KMS-11 (cell line): ENCODE measurements around the gene CCNDBP1.

Experiments
- H2AFZ ChIP-seq: fragments of 200-600 bp; sonication (generic); 2 replicates; pipeline ENCODE4 v1.6.1; 2016; ENCODE audit warnings: antibody characterized with exemption, mixed run types, low read depth
- H3K27ac ChIP-seq: fragments of 200-600 bp; sonication (generic); 2 replicates; pipeline ENCODE4 v1.6.1; 2016; ENCODE audit warnings: mild to moderate bottlenecking, mixed run types
- H3K27me3 ChIP-seq: fragments of 200-600 bp; sonication (generic); 2 replicates; pipeline ENCODE4 v1.6.1; 2017; ENCODE audit warnings: mild to moderate bottlenecking, low read depth, mixed run types, moderate library complexity; ENCODE audit not compliant: insufficient read depth
- H3K36me3 ChIP-seq: fragments of 200-600 bp; sonication (generic); 2 replicates; pipeline ENCODE4 v1.6.1; 2017; ENCODE audit warnings: mild to moderate bottlenecking, mixed run types; ENCODE audit not compliant: insufficient read depth
- H3K4me1 ChIP-seq: fragments of 200-600 bp; sonication (generic); 2 replicates; pipeline ENCODE4 v1.6.1; 2016; ENCODE audit warnings: mild to moderate bottlenecking, low read depth, mixed run types; ENCODE audit not compliant: poor library complexity, severe bottlenecking
- H3K4me2 ChIP-seq: fragments of 200-600 bp; sonication (generic); 2 replicates; pipeline ENCODE4 v1.7.0; 2016; ENCODE audit warnings: mild to moderate bottlenecking, mixed run types
- H3K4me3 ChIP-seq: fragments of 200-600 bp; sonication (generic); IDR thresholded peaks from 2 replicates; pipeline ENCODE4 v1.6.1; 2017; ENCODE audit warnings: low read depth, low read length, mixed read lengths; ENCODE audit not compliant: insufficient read depth
- H3K79me2 ChIP-seq: fragments of 200-600 bp; sonication (generic); 2 replicates; pipeline ENCODE4 v1.6.1; 2016; ENCODE audit warnings: low read depth, mixed run types; ENCODE audit not compliant: insufficient read depth
- H3K9ac ChIP-seq: fragments of 200-600 bp; sonication (generic); 2 replicates; pipeline ENCODE4 v1.6.1; 2016; ENCODE audit warnings: mild to moderate bottlenecking, mixed run types
- H4K20me1 ChIP-seq: fragments of 200-600 bp; sonication (generic); 2 replicates; pipeline ENCODE4 v1.6.1; 2016; ENCODE audit warnings: mild to moderate bottlenecking, mixed run types; ENCODE audit not compliant: insufficient read depth
- CTCF ChIP-seq: fragments of 200-600 bp; sonication (generic); conservative IDR thresholded peaks from 2 replicates; pipeline ENCODE4 v1.6.1; 2017; ENCODE audit warnings: low read depth, mild to moderate bottlenecking, antibody characterized with exemption, low read length, moderate library complexity, mixed read lengths

CCNDBP1 gene

GRCh38 chr15:43243020-43243645 lies 57.9 kb downstream of the CCNDBP1 start:
- Histone ChIP-seq H3K4me3 (no peak overlapping the region), H3K27me3 (no peaks in the 10 kb centered on the region), H2AFZ (no peak overlapping the region), H3K36me3 (no peaks in the 10 kb centered on the region), H3K79me2 (no peaks in the 10 kb centered on the region), H3K4me2 (no peak overlapping the region), H3K4me1 (no peaks in the 10 kb centered on the region), H3K27ac (no peak overlapping the region), H4K20me1 (no peaks in the 10 kb centered on the region), H3K9ac (no peak overlapping the region)
- TF ChIP-seq CTCF: no peak

- peaks cover 2% of the 10 kb centered on the region for H3K4me1 ChIP-seq
- H3K4me3 ChIP-seq: no peak overlapping the region
- no peak overlapping the region for H3K4me2 ChIP-seq
- TF ChIP-seq CTCF: no peak
- H3K27me3 ChIP-seq: no peaks in the 10 kb centered on the region
- no peak overlapping the region for H3K9ac ChIP-seq
- H3K79me2 ChIP-seq: no peaks in the 10 kb centered on the region
- H3K36me3 ChIP-seq: no peaks in the 10 kb centered on the region
- no peak overlapping the region for H2AFZ ChIP-seq
- no peak overlapping the region for H3K27ac ChIP-seq
- no peaks in the 10 kb centered on the region for H4K20me1 ChIP-seq
These were observed 58.9 kb downstream of the CCNDBP1 start for GRCh38 chr15:43244092-43244491.

- H3K4me2 ChIP-seq: no peak overlapping the region
- no peak overlapping the region for H2AFZ ChIP-seq
- H3K79me2 ChIP-seq: no peaks in the 10 kb centered on the region
- H3K9ac ChIP-seq: no peak overlapping the region
- no peak for TF ChIP-seq CTCF
- H3K4me3 ChIP-seq: no peak overlapping the region
- H3K4me1 ChIP-seq: peaks cover 14% of the 10 kb centered on the region
- no peaks in the 10 kb centered on the region for H4K20me1 ChIP-seq
- no peak overlapping the region for H3K27ac ChIP-seq
- H3K27me3 ChIP-seq: no peaks in the 10 kb centered on the region
- no peaks in the 10 kb centered on the region for H3K36me3 ChIP-seq
These were observed 61.1 kb downstream of the CCNDBP1 start for GRCh38 chr15:43246261-43246774.
